Measurements from ENCODE around the gene KRTAP26-1.

Gene KRTAP26-1

GRCh38 chr21:30269803-30270530 is 50.1 kb downstream of the KRTAP26-1 start:
- DNase-seq: no peak
